Measurements from ENCODE around the gene PHACTR4. TPM values are rescaled to one million over a fixed set of nuclear protein-coding genes. Genes with fewer than 3 reads are reported as not detected.
"Not testable (repeated sequence)": the region's sequence is repeated elsewhere in the genome, so short reads cannot be mapped to it uniquely, and the experiment has no call there.

Gene PHACTR4
- total RNA-seq (2014; rRNA removed; shearing (Covaris generic); ENCODE audit: low replicate concordance) = 0.07 and 6.9 TPM in 2 replicates

GRCh38 chr1:28369371-28370238 lies at the start of gene PHACTR4:
TSS of gene PHACTR4 (plus strand) at chr1:28369740. CDS start at chr1:28407448, 37,708 bp downstream.
- no peaks in the 10 kb centered on the region for H3K27me3 ChIP-seq
- peak; percentile 97 for DNase-seq
- peaks cover 6% of the 10 kb centered on the region; the same call in 1 of the 2 replicates for H3K36me3 ChIP-seq
- no peaks in the 10 kb centered on the region for H3K9me3 ChIP-seq
- H3K4me3 ChIP-seq = peak within 1 kb of the TSS; percentile 76

GRCh38 chr1:28322194-28322593 lies 47.3 kb upstream of the PHACTR4 start:
- H3K27me3 ChIP-seq = no peaks in the 10 kb centered on the region
- no peaks in the 10 kb centered on the region for H3K36me3 ChIP-seq
- H3K4me3 ChIP-seq = no peak overlapping the region
- DNase-seq = no peak
- H3K9me3 ChIP-seq = no peaks in the 10 kb centered on the region

GRCh38 chr1:28323720-28324119 lies 45.8 kb upstream of the PHACTR4 start:
- no peaks in the 10 kb centered on the region for H3K9me3 ChIP-seq
- no peak for DNase-seq
- H3K27me3 ChIP-seq = no peaks in the 10 kb centered on the region
- no peaks in the 10 kb centered on the region for H3K36me3 ChIP-seq
- no peak overlapping the region for H3K4me3 ChIP-seq

DNA sequence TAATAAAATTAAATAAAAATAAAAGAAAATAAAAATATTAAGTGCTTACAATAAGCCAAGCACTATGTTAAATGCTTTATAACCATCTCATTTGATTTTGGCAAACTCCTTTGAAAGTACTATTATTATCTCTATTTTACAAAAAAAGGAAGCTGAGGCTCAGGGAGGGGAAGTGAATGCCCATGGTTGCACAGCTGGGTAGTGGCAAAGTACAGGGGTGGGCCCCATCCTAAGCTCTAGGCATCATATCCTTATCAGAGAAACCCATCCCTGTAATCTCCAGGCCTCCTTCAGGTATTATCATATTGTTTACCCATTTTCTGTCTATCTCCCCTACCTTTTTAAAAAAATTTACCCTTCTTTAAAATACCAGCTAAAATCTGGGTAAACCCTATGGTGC lies 43.0 kb upstream of the PHACTR4 start:
- no peak for DNase-seq
- Histone ChIP-seq H3K36me3 (peaks cover 9% of the 10 kb centered on the region), H3K27me3 (no peaks in the 10 kb centered on the region), H3K9me3 (no peaks in the 10 kb centered on the region), H3K4me3 (no peak overlapping the region)

DNA sequence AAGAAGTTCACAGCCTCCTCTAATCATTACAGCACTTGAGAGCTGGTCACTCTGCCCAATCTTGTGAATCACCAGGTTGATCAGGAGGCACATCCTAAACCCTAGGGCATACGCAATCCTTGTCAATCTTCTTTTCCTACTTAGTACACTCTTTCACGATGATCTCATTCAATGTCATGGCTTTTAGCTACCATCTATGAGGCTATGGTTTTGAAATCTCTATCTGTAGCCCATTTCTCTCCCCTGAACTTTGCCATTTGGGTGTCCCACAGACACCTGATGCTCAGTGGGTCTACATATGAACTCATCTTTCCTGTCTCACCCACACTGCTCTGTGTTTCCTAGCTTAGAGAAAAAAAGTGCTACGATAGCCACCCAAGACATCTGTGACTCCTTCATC lies 42.6 kb upstream of the PHACTR4 start:
- peak; percentile 62 for DNase-seq
- Histone ChIP-seq H3K9me3 (no peaks in the 10 kb centered on the region), H3K27me3 (no peaks in the 10 kb centered on the region)

GRCh38 chr1:28327431-28327830 lies 42.1 kb upstream of the PHACTR4 start:
- not testable (repeated sequence) for H3K36me3 ChIP-seq, DNase-seq, H3K4me3 ChIP-seq, H3K9me3 ChIP-seq, H3K27me3 ChIP-seq

More for the DNA sequence above, 42.6 kb upstream of the PHACTR4 start:
- H3K36me3 ChIP-seq = peaks cover 9% of the 10 kb centered on the region
- no peak overlapping the region for H3K4me3 ChIP-seq

GRCh38 chr1:28328228-28328648 lies 41.3 kb upstream of the PHACTR4 start:
- no peak for DNase-seq
- Histone ChIP-seq H3K4me3 (peak overlapping the region; percentile 74), H3K27me3 (no peaks in the 10 kb centered on the region), H3K9me3 (no peaks in the 10 kb centered on the region), H3K36me3 (peaks cover 9% of the 10 kb centered on the region)

DNA sequence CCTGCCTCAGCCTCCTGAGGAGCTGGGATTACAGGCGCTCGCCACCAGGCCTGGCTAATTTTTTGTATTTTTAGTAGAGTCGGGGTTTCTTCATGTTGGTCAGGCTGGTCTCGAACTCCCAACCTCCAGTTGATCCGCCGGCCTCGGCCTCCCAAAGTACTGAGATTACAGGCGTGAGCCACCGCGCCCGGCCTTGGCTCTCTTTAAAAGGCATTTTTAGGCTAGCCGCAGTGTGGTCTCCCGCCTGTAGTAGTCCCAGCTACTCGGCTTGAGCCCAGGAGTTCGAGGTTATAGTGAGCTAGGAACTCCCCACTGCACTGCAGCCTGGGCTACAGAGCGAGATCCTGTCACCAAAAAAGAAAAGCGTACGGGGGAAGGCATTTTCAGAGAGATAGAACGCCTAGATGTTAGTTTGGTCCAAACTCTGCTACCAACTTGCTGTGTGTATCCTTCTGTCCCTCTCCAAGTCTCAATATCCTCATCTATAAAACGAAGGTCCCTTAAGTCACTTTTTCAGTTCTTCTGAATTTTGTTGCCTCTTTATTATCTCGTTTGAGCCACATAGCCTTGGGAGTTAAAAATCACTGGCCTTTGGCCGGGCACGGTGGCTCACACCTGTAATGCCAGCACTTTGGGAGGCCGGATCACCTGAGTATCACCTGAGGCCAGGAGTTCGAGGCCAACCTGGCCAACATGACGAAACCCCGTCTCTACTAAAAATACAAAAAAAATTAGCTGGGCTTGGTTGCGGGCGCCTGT lies 40.0 kb upstream of the PHACTR4 start:
- peak; percentile 43 for DNase-seq
- no peaks in the 10 kb centered on the region for H3K9me3 ChIP-seq

GRCh38 chr1:28338897-28339296 lies 30.6 kb upstream of the PHACTR4 start:
- Histone ChIP-seq H3K27me3 (no peaks in the 10 kb centered on the region), H3K36me3 (peaks cover 12% of the 10 kb centered on the region), H3K4me3 (no peak overlapping the region), H3K9me3 (no peaks in the 10 kb centered on the region)
- DNase-seq = no peak

More for the DNA sequence above, 40.0 kb upstream of the PHACTR4 start:
- H3K36me3 ChIP-seq = peaks cover 16% of the 10 kb centered on the region
- no peaks in the 10 kb centered on the region for H3K27me3 ChIP-seq
- peak overlapping the region; percentile 74 for H3K4me3 ChIP-seq

- Histone ChIP-seq H3K9me3 (no peaks in the 10 kb centered on the region), H3K36me3 (peaks cover 6% of the 10 kb centered on the region), H3K4me3 (no peak overlapping the region), H3K27me3 (no peaks in the 10 kb centered on the region)
- DNase-seq = no peak
Observed at GRCh38 chr1:28339551-28339950, 30.0 kb upstream of the PHACTR4 start.

GRCh38 chr1:28340221-28340974 lies 29.1 kb upstream of the PHACTR4 start:
- DNase-seq = no peak
- H3K36me3 ChIP-seq = peaks cover 3% of the 10 kb centered on the region; the same call in 1 of the 2 replicates
- H3K9me3 ChIP-seq = no peaks in the 10 kb centered on the region

GRCh38 chr1:28341591-28341990 lies 27.9 kb upstream of the PHACTR4 start:
- Histone ChIP-seq H3K4me3 (no peak overlapping the region), H3K9me3 (no peaks in the 10 kb centered on the region), H3K27me3 (no peaks in the 10 kb centered on the region), H3K36me3 (no peaks in the 10 kb centered on the region)
- DNase-seq = peak; percentile 15

More at GRCh38 chr1:28340221-28340974, 29.1 kb upstream of the PHACTR4 start:
- no peaks in the 10 kb centered on the region for H3K27me3 ChIP-seq
- no peak overlapping the region for H3K4me3 ChIP-seq

GRCh38 chr1:28343405-28343804 lies 26.1 kb upstream of the PHACTR4 start:
- Histone ChIP-seq H3K9me3 (no peaks in the 10 kb centered on the region), H3K4me3 (no peak overlapping the region), H3K36me3 (no peaks in the 10 kb centered on the region), H3K27me3 (no peaks in the 10 kb centered on the region)
- DNase-seq = no peak

DNA sequence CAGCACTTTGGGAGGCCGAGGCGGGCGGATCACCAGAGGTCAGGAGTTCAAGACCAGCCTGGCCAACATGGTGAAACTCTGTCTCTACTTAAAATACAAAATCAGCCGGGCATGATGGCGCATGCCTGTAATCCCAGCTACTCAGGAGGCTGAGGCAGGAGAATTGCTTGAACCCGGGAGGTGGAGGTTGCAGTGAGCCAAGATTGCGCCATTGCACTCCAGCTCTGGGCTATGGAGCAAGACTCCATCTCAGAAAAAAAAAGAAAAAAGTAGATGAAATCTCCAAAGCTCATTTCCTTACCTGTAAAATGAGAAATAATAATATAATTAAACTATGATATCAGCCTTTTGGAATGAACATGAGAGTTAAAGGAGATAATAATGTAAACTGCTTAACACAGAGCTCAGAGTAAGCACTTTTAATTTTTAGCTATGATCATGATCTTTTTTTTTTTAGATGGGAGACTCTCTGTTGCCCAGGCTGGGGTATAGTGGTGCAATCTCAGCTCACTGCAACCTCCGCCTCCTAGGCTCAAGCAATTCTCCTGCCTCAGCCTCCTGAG lies 16.2 kb upstream of the PHACTR4 start:
- H3K36me3 ChIP-seq = not testable (repeated sequence)

GRCh38 chr1:28354121-28354520 lies 15.4 kb upstream of the PHACTR4 start:
- Histone ChIP-seq H3K9me3 (no peaks in the 10 kb centered on the region), H3K36me3 (no peaks in the 10 kb centered on the region), H3K4me3 (no peak overlapping the region), H3K27me3 (no peaks in the 10 kb centered on the region)
- peak; percentile 63 for DNase-seq

More for the DNA sequence above, 16.2 kb upstream of the PHACTR4 start:
- not testable (repeated sequence) for H3K4me3 ChIP-seq, H3K9me3 ChIP-seq, H3K27me3 ChIP-seq, DNase-seq

DNA sequence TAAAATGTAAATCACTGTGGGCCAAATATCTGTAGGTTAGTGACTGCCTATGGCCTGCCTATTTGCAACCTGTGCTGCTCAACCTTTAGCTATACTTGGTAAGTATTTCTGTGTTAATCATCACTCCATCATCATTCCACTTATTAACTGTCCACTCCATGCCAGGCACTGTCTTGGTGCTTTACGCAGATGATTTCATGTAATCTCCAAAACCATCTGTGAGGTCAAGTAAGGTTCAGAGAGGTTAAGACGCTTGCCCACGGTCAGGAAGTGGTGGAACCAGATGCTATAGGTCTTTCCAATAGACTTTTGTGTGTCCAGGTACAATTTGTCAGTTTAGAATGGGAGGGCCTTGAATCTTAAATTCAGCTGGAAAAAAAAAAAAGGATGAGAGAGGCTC lies 10.8 kb upstream of the PHACTR4 start:
- Histone ChIP-seq H3K36me3 (no peaks in the 10 kb centered on the region), H3K27me3 (no peaks in the 10 kb centered on the region), H3K9me3 (no peaks in the 10 kb centered on the region), H3K4me3 (no peak overlapping the region)
- no peak for DNase-seq

All from MG63 (cell line).